ENCODE measurements around the gene PKP1.

Gene PKP1

DNA sequence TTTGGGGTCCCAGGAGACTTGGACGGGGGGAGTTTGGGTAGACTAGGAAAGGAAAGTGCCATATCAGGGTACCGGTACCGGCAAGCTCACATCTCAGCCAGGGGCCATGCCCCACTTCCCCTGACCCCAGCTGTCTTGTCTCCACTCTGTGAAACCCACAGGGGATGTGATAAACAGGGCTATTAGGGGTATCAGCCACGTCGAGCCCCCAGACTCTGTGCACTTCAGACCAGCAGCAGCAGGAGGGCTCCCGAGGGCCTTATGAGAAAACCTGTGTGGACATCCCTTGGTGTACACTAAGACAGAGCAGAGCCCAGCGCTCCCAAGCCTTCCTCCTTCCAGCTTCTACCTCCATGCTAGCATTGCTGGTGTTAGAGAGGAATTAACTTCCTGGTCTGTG is 47.9 kb downstream of the PKP1 start:
- no peak for DNase-seq

DNA sequence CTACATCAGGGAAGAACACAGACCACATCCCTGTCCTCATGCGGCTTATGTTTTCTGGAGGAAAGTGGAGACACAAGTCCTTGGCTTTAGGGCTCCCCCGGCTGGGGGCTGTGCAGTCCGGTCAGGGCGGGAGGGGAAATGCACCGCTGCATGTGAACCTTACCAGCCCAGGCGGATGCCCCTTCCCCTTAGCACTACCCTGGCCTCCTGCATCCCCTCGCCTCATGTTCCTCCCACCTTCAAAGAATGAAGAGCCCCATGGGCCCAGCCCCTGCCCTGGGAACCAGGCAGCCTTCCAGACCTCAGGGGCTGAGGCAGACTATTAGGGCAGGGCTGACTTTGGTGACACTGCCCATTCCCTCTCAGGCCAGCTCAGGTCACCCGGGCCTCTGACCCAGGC is 48.7 kb downstream of the PKP1 start:
- no peak for DNase-seq

DNA sequence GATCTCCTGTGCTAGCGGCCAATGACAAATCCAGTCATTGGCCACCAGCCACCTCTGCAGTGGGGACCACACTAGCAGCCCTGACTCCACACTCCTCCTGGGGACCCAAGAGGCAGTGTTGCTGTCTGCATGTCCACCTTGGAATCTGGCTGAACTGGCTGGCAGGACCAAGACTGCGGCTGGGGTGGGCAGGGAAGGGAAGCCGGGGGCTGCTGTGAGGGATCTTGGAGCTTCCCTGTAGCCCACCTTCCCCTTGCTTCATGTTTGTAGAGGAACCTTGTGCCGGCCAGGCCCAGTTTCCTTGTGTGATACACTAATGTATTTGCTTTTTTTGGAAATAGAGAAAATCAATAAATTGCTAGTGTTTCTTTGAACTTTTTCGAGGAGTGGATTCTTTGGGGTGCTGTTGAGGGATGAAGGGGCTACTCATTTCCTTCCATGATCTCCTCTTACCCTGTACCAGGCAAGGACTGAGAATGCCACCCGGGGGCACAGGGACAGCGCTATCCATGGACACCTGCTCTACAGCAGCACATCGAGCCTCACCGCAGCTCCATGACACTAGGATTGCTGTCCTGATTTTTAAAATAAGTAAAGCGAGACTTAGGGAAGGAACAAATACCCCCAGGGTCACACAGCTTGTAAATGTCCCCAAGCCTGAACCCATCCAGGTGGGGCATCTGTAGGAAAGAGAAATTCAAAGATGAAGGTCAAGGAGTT is 49.5 kb downstream of the PKP1 start:
- no peak for DNase-seq

DNA sequence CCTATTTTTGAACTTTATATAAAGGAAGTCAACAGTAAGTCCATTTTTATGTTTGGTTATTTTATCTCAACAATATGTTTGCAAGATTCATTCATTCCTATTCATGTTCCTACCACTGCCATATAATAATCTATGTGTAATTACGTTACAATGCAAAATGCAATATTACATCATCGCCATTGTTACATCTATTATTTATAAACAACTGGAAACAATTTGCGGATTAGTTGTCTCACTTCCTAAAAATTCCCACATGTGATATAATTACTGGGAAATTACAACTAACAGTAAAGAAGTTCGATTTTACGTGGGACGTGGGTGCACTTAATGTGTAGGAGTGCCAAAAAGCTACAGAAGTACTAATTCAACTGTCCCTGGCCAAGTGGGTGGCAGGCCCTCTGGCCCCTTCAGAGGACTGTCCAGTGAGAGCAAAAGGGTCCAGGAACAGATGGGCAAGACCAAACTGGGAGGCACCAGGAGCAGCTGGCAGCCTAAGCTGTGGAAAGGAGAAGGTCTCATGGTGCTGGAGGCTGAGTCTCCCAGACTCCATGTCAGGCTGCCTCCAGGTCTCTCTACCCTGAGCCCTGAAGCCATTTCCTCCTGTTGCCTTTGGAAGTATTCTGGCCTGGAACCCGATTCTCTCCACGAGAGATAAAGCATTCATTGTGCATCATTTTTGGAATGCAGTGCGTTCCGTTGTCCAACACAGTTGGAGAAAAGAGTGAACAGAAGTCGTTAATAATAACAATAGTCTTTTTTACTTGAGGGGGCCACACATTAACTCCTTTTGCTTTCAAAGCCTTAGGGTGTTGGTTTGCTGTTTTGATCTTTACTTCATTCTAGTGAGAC is 51.2 kb downstream of the PKP1 start:
- no peak for DNase-seq

DNA sequence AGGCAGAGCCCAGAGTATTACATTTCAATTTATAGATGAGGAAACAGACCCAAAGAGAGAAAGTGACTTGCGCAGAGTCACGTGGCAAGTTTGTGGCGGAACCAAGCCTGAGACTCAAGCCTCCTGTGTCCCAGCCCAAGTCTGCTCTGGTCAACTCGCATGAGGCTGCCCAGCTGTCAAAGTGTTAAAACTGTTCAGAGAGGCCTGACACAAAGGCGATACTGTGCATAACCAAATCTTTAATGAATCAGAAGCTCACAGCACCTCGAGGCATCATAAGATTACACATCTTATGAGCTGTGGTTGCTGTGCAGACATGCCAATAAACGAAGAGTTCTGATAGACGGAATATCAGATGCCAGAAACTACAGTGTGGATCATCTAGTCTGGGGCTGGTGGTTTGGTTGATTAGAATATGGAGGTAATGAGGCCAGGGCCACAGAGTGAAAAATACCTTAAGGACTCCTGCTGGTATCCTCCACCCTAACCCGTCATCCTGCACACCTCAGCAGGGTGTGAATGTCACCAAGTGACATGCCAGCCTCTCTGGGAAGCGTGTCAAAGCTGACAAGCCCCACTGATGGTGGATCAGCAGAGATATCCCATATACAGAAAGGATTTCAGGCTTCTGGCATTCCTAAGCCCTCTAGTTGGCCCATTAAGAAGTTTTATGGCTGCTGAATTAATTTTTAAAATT is 52.0 kb downstream of the PKP1 start:
- no peak for DNase-seq

DNA sequence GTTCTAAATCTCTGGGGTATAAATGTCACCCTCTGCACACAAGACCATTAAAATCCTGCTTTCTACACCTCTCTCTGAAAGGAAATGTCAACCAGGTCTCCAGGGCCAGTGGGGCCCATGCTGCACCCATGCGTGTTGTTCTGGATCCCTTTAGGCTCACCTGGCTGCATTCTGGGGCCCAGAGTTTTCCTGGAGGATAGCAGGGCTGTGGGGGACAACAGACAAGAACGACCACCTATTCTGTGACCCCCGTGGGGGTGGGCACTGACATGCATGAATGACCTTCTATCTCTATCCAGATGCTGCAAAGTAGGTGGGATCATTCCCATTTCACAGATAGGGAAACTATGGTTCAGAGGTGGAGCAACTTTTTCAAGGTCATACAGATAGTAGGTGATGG is 52.6 kb downstream of the PKP1 start:
- no peak for DNase-seq

DNA sequence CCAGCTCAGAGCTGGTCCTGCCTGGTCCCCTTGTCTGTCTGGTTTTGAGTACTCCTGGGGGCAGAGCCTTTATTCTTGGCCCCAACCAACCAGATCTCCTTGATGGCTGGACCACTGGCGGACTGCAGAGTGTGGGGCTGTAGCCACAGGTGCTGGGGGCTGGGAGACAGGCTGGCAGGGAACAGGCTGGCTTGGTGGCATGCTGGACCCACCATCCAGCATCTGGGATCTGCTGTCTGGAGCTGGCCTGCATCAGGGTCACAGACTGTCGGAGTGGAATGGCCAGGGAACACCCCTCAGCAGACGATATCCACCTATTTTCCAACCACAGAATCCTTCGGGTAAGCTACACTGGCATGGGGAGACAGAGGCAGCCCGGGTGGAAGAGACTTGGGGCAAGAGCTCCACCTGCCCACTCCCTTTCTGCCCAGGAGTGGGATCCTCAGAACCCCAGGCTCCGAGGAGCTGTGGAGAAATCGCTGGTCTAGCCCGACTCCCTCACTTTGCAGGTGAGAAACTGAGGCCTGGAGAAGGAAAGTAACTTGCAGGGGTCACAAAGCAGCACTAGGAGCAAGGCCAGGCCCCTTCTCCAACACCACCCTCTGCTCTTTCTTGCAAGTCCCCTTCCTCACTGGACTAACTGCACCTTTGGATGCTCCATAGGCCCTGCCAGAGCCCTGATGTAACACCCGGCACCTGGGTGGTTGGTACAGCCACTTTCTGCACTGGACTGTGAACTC is 53.6 kb downstream of the PKP1 start:
- no peak for DNase-seq

DNA sequence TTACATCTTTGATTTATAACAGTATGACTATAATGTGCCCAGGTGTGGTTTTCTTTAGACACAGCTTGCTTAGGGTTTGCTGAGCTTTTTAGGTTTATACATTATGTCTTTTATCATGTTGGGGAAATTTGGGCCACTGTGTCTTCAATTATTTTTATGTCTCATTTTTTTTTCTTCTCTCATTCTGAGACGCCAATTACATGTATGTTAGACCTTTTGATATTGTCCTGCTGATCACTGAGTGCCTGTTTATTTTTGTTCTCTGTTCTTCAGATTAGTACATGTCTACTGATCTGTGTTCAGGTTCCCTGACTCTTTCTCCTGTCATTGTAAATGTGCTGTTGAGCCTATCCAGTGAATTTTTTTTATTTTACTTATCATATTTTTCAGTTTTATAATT is 58.1 kb downstream of the PKP1 start:
- no peak for DNase-seq

DNA sequence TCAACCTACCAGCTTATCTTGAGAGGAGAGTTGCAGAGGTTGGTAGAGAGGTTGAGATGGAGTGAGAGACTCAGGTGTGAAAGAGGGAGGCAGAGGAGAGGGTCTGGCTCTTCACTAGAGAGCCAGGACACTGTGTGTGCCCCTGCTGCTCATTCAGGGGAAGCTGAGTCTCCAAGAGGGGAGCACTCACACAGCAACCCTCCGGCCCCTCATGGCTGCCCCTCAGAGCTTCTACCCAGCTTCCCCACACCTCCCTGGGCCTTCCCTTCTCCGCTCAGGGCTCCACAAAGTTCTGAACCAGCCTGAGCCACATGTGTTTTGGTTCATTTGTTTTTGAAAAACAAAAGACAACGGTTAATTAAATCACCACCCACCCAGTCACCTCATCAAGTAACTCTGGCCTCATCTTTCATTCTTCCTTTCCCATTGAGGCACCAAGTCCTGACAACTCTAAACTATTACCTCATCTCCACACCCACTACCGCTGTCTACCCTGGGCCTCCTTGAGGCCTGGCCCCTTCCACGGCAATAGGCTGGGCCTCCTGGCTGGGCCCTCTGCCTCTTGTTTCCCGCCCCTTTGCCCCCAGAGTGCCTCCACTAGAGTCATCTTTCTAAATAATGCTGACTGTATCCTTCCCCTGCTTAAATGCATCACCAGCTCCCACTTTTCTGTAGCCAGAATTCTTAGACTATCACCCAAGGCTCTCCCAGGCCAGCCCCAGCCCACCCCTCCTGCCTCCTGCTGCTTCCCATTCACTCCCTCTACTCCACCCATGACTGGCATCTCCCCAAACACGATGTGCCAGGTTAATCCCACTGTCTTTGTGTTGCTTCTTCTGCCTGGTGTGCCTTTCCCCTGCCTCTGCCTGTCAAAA is 61.1 kb downstream of the PKP1 start:
- DNase-seq: no peak

DNA sequence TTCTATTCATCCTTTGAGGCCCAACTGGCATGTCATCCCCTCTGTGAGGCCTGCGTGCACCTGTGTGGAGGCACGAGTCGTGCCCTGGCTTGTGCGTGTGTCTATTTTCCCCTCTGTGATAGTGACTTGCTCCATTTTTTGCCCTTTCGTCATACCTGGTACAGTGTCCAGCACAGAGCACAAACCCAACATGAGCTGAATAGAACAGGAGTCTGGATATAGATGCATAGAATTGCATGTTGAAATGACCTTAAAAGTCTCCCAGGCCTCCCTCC is 61.7 kb downstream of the PKP1 start:
- DNase-seq: no peak

DNA sequence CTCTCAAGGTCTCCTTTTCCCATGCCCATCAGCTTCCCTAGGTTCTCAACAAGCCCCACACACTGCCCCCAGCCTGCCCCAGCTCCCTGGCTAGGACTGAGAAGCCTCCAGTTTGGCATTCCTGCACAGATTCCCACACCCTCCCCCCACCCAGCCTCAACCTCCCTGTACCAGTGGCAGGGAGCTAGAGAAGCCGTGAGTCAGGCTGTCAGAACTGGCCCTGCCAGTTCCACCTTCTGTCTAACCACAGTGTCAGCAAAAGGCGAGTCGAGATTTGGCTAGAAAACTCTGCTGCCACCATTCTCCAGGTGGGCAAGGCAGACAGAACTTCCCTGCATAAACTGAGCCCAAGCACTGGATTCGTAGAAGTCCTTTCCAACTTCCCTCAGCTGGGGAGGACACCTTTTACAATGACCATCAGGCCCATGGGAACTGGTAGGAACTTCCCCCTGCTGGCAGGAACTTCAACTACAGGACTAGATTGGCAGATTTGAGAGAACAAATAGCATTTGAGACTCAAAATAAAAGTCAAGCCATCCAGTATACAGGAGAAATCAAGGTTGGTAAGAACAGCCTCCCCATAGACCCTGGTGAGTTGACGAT is 63.1 kb downstream of the PKP1 start:
- DNase-seq: no peak

DNA sequence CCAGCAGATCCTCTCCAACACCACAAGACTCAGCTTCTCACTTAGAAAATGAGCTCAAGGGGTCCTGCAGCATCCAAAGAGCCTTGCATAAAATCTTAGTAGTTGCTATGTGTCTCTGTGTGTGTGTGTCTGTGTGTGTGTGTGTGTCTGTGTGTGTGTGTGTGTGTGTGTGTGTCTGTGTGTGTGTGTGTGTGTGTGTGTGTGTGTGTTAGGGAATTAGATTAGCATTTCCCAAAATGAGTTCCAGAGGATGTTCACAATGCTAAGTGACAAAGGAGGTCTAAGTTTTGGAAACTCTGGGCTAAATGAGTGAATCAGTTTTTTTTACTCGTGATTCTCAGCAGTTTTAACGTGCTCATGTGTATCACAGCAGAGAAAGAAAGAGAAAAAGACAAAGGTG is 63.7 kb downstream of the PKP1 start:
- DNase-seq: no peak

DNA sequence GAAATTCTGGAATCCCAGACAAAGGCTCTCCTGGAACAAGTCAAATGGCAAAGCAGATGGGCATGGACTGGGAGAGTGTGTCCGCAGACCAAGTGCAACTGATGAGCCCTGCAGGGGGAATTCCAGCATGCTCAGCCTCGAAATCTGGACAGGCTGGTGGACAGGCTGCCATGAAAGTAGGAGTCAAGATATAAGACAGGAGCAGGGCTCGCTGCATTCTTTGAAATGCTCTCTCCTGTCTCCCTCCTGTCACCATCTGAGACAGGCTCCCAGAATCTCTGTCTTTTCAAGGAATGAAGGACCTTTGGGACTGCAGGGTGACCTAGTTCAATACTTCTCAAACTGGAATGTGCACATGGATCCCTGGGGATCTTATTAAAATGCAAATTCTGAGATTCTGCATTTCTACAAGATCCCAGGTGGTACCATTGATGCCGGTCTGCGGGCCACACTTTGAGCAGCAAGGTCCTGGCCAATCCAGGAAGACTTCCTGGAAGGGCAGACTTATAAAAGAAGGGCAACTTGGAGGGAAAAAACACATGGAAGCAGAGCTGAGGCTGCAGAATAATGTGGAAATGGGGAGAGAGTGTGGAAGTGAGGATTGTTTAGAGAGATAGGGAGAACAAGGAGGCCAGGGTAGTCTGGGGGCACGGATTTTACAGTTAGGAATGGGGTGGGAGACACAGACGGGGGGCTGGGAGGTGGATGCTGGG is 64.3 kb downstream of the PKP1 start:
- no peak for DNase-seq

DNA sequence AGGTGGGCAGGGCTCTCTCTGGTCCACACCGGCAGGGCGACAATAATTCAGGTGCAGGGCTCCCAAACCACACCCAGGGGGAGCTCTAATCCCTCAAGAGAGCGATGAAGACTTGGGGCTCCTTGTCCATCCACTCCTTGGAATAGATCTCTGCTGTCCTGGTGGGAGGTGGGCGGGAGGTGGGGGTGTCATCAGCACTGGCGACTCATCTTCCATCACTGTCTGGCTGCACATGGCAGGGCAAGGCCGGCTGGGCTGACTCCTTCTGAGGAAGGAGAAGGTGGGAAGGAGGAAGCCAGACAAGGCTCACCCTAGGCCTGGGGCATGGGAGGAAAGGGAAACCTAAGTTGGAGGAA is 64.9 kb downstream of the PKP1 start:
- no peak for DNase-seq

DNA sequence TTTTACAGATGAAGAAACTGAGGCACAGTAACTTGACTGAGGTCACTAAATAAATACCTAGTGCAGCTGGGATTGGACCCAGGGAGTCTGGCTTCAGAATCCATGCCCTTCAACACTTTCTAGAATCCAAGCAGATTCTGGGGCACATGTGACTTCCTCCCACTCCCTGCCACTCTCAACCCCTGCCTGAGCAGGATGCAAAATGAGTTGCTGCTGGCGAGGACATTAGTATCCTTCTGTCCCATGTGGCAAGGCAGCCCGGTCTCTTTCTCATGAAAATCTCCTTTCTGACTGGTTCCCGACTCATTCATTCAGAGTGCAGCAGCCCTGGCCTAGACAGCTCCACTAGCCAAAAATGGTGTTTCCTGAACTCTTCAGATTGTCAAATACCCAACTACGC is 65.8 kb downstream of the PKP1 start:
- no peak for DNase-seq

DNA sequence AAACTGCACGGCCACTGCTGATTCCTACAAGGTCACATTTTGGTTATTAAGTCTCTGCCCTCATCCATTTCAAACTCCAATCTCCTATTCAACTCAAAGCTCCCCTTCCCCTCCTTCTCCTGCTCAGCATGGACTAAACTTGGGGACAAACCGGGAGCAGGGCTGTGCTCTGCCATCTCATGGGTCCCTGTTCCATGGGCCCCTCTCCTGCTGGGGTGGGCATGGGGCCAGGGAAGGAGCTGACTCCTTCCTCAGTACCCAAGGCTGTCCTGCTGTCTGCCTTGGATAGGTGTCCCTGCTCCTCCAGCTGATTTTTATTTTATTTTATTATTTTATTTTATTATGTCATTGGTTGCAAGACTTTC is 67.0 kb downstream of the PKP1 start:
- no peak for DNase-seq

DNA sequence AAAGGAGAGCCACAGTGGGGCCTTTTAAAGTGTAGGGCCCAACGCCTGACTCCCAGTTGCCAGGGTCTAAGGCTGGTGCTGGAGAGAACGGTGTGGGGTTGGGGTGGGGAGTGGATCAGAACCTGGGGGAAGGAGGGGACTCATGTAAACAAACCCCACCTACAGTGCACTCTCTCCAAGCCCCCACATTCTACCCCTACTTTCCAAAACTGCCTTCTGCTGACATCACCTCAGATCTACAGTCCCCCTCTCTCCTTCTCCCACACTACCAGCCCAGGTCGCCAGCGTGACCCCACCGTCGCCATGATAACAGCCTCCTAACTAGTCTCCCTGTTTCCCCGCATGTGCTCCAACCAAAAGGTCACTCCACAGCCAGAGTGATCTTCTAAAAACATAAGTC is 67.6 kb downstream of the PKP1 start:
- DNase-seq: no peak

DNA sequence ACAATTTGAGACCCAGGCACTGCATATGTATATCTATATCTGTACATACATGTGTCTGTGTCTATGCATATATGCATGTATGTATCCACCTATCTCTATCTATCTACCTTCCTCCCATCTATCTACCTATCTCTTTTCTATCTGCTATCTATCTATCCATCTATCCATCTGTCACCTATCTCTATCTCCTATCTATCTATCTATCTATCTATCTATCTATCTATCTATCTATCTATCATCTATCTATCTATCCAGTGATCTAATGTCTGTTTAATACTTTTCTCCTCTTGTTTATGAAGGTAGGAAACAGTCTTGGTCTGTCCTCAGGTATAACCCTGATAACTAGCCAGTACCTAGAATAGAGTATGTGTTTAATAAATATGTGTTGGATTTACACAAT is 68.3 kb downstream of the PKP1 start:
- no peak for DNase-seq

DNA sequence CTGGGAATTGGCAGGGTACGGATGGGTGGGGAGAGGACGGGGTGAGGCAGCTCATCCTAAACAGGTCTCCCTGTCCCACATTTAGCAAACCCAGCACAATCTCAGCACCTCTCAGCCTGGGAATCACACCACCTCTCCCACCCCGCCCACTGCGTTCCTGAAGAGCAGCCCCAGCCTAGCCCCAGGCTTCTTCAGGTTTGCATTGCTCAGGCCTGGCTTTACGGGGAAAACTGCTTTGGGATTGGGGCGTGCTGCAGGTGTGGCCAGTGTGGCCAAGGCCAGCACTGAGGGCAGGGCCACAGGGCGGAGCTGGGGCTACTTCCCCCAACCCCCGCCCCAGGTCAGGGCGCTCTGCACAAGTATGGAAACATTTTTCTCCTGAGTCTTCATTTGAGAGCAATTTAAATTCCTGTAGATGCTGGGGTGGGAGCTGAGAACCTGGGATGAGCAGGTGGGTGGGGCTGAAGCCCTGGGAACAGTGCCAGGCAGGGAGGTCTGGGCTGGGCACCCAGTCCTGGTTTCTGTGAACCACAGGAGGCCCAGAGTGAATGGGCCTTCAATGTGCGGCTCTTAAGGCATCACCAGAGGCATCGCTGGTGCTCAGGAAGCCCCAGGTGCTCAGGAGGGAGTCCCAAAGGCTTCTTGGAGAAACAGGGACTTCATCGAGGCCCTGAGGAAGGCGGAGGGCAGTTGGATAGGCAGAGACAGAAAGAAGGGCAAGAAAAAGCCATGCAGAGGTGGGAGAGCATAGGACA is 70.1 kb downstream of the PKP1 start:
- DNase-seq: no peak

DNA sequence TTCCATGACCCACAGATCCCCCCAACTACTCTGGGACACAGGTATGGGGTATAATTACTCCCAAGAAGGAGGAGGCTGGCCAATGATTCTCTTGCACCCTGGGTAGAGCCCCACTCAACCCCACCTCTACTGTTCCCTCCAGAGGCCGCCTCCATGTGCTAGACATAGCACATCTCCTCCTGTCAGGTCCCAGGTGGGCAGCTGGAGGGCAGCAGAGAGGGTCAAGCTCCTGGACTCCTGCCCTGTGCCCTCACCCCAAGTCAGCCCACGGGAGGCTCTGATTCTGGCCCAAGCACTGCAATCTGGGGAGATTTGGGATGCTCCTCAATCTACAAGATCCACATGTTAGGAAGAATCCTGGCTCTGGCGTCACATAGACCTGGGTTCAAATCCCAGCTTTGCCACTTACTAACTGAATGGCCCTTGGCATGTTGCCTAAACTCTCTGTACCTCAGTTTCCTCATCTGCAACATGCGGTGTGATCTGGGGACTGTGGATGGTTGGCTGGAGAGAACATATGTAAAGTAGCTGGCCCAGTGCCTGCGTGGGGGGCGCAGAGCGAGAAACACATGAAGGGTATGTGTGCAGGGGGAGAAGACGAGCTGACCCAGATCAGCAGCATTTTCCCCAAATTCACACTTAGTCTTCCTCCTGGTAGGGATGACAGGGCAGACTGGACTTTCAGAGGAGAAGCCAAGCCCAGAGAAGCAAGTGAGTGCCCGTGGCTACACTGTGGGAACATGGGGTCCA is 71.0 kb downstream of the PKP1 start:
- no peak for DNase-seq
